ENCODE measurements around the gene DNAJB14. TPM values are rescaled to one million over a fixed set of nuclear protein-coding genes. Genes with fewer than 3 reads are reported as not detected.

The DNAJB14 gene
- total and polyA plus RNA-seq, 2 donors (not counting 3 experiments of a cell fraction or from before 2014, with no cell fraction given), result 9.2 to 56.7 TPM

DNA sequence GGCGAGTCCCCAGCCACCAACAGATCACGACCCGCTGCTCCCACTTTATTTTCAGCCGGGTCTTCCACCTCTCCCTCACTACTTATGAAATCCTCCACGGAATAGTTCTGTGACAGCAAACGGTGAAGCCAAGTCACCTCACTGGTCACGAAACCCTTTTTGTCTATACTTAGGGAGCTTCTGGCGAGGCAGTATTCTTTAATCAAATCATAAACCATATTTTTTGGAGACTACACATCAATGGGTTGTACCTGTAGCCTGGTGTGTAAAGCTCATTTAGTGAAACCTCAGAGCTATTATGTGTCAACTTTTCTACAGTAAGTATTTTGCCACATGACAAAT, 4.5 kb upstream of the DNAJB14 start:
- Histone ChIP-seq H3K27ac (ENCODE audit: insufficient read depth, low read depth, low read length) (peak overlapping the region; percentile 45), H3K79me2 (ENCODE audit: control insufficient read depth, insufficient read depth, low read length) (peaks cover 28% of the 10 kb centered on the region), H3K9ac (replicated peaks; ENCODE audit: extremely low read depth, insufficient read depth, low read length) (peak overlapping the region; percentile 58), H3K9me3 (replicated peaks; ENCODE audit: control insufficient read depth, insufficient read depth, low read length) (no peaks in the 10 kb centered on the region), H3K4me3 (replicated peaks in 1 of 3; ENCODE audit: insufficient read depth in 1 of 3, low read depth in 1 of 3, low read length in 3 of 3) (peak overlapping the region; percentile 83 to 88 (median 86)), H3K9me1 (replicated peaks; ENCODE audit: control insufficient read depth, extremely low read depth, insufficient read depth, low read length) (no peaks in the 10 kb centered on the region), H3K36me3 (ENCODE audit: control insufficient read depth in 2 of 2, extremely low read depth in 1 of 2, insufficient read depth in 2 of 2, low read length in 2 of 2) (peaks cover 0 to 4% of the 10 kb centered on the region in 2 experiments), H4K20me1 (replicated peaks; ENCODE audit: control insufficient read depth, extremely low read depth, insufficient read depth, low read length) (no peaks in the 10 kb centered on the region), H3K27me3 (ENCODE audit: control insufficient read depth in 2 of 2, insufficient read depth in 2 of 2, low read length in 2 of 2) (no peaks in the 10 kb centered on the region), H2AFZ (ENCODE audit: low read depth, low read length) (peak overlapping the region; percentile 96), H3K4me2 (ENCODE audit: insufficient read depth, low read length) (peak overlapping the region; percentile 71), H3K4me1 (ENCODE audit: control insufficient read depth, extremely low read depth, insufficient read depth, low read length) (peaks cover 26% of the 10 kb centered on the region)
- FAIRE-seq (no peak), DNase-seq (ENCODE audit: low read depth, low spot score) (no peak)
- ChIA-PET POLR2A (interaction anchor here (0.6 to 1.4 kb wide), 5 partner anchors 9 to 788 kb away, joined by 3 to 8 read pairs (median 4); partner anchors contain the start of genes LAMTOR3 and TRMT10A), CTCF (interaction anchor here (0.7 to 1.5 kb wide), 3 partner anchors 25 to 143 kb away, joined by 3 to 4 read pairs (median 4); no protein-coding TSS in a partner anchor)
- TSS peak; percentile 40 for BruUV-seq (replicated peaks)
- intact Hi-C loops (cut with micrococcal nuclease) (loop anchor here (1.0 to 5.0 kb wide), 2 partner anchors 388 to 1396 kb away; partner anchors contain the start of gene PPP3CA), dilution Hi-C loops (cut with MboI; ENCODE audit: extremely low pct_ligation_motif_present, low sequenced_read_pairs) (no loop called here)
- TF ChIP-seq POLR2AphosphoS5 (IDR thresholded peaks at IDR 0.05; ENCODE audit: insufficient read depth, low read depth, low read length), result no peak
- no peak for TF ChIP-seq JUN (IDR thresholded peaks at IDR 0.05; ENCODE audit: borderline replicate concordance, insufficient read depth, insufficient read length, low read depth)
- TF ChIP-seq MYC (IDR thresholded peaks at IDR 0.05; ENCODE audit: low read depth, low read length), result no peak
- TF ChIP-seq, protein P1, sequence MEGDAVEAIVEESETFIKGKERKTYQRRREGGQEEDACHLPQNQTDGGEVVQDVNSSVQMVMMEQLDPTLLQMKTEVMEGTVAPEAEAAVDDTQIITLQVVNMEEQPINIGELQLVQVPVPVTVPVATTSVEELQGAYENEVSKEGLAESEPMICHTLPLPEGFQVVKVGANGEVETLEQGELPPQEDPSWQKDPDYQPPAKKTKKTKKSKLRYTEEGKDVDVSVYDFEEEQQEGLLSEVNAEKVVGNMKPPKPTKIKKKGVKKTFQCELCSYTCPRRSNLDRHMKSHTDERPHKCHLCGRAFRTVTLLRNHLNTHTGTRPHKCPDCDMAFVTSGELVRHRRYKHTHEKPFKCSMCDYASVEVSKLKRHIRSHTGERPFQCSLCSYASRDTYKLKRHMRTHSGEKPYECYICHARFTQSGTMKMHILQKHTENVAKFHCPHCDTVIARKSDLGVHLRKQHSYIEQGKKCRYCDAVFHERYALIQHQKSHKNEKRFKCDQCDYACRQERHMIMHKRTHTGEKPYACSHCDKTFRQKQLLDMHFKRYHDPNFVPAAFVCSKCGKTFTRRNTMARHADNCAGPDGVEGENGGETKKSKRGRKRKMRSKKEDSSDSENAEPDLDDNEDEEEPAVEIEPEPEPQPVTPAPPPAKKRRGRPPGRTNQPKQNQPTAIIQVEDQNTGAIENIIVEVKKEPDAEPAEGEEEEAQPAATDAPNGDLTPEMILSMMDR (IDR thresholded peaks at IDR 0.05; ENCODE audit: extremely low read depth in 1 of 2, insufficient read depth in 1 of 2, low read depth in 1 of 2, low read length in 2 of 2), result no peak
- TF ChIP-seq MAX (IDR thresholded peaks at IDR 0.05; ENCODE audit: insufficient read depth, insufficient read length), result no peak
- no peak for TF ChIP-seq EZH2 (IDR thresholded peaks at IDR 0.05; ENCODE audit: borderline replicate concordance, low read depth, low read length, severe bottlenecking)
- no peak for TF ChIP-seq POLR2A (IDR thresholded peaks at IDR 0.05; ENCODE audit: low read depth, low read length)
- TF ChIP-seq FOS (IDR thresholded peaks at IDR 0.05; ENCODE audit: borderline replicate concordance, insufficient read depth, low read length), result no peak
- TF ChIP-seq GATA2 (IDR thresholded peaks at IDR 0.05; ENCODE audit: insufficient read depth, insufficient read length, low read depth, low read length), result no peak

All from endothelial cell of umbilical vein (primary cell).